ENCODE data around the gene M6PR.

Gene M6PR

DNA sequence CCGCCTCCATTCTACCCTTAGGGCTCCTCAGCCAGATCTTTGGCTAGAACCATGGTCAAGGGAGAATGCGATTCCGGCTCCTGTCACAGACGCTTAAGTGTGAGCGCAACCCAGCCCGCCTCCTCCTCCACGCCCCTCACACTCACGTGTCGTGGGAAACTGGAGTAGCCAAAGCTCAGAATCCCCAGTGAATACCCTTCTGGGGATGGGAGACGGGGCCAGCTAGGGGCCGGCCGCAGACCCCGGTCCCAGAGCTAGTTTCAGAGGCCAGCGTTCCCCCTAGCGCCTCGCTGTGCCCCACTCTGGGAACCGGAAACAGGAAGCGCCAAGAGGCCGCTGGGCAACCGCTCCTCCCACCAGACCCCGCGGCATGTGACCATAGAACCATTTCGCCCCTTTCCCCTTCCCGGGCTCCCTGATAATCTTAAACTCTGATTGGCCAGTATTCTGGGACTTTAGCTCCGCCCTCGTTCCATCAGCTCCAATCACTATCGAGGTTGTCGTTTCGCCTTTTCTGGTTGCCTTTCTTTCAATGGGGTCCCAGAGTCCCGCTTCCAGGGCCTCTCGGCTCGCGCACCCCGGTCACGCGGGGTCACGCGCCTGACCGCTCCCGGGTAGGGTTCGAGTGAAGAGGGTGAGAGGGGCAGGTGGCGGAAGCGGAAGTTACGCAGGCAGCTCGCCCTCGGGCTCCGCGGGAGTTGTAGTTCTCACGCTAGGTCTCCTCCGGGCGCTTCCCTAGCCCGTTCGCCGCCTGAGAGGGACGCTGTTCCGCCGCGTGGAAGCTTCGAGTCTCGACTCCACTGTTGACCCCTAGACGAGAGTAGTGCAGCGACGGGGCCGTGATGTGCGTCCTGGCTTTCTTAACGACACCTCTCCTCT, at the start of gene M6PR:
Gene M6PR (minus strand): TSS at position 304 of the 879 bp plus-strand sequence. CDS start 3,241 bp downstream, outside the sequence.
- TF ChIP-seq EP300 (IDR thresholded peaks at IDR 0.05; ENCODE audit: borderline replicate concordance) (peak; percentile 38; the same call in 1 of the 2 replicates), REST (IDR thresholded peaks at IDR 0.05; ENCODE audit: low read depth) (0 out of 2 replicates have a peak, but pooled peaks have one; percentile 18), CEBPB (IDR thresholded peaks at IDR 0.05) (peak; percentile 34; the same call in 1 of the 2 replicates), CREB1 (IDR thresholded peaks at IDR 0.05; ENCODE audit: low read depth) (peak; percentile 83), FOXM1 (IDR thresholded peaks at IDR 0.05; ENCODE audit: borderline replicate concordance, low read depth) (no peak), ZBTB7A (IDR thresholded peaks at IDR 0.05; ENCODE audit: low read depth) (0 out of 2 replicates have a peak, but pooled peaks have one; percentile 54), EGR1 (IDR thresholded peaks at IDR 0.05) (no peak; the same call in none of the 2 replicates), RAD21 (IDR thresholded peaks at IDR 0.05; ENCODE audit: low read depth) (peak; percentile 57; the same call in 1 of the 2 replicates), TEAD4 (IDR thresholded peaks at IDR 0.05) (peak; percentile 4), YY1 (IDR thresholded peaks at IDR 0.05; ENCODE audit: low read depth) (peak; percentile 44; the same call in 1 of the 2 replicates), NFIC (IDR thresholded peaks at IDR 0.05) (peak; percentile 51), TAF1 (IDR thresholded peaks at IDR 0.05; ENCODE audit: low read depth) (peak; percentile 87), TCF12 (IDR thresholded peaks at IDR 0.05; ENCODE audit: low read depth) (peak; percentile 70; the same call in 1 of the 2 replicates), MAX (IDR thresholded peaks at IDR 0.05) (peak; percentile 93)
- TF ChIP-seq, protein P1, sequence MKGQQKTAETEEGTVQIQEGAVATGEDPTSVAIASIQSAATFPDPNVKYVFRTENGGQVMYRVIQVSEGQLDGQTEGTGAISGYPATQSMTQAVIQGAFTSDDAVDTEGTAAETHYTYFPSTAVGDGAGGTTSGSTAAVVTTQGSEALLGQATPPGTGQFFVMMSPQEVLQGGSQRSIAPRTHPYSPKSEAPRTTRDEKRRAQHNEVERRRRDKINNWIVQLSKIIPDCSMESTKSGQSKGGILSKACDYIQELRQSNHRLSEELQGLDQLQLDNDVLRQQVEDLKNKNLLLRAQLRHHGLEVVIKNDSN (IDR thresholded peaks at IDR 0.05) = peak; percentile 94

GRCh38 chr12:8996682-8997405, 47.4 kb upstream of the M6PR start:
- TF ChIP-seq YY1 (IDR thresholded peaks at IDR 0.05; ENCODE audit: low read depth) (no peak), NFIC (IDR thresholded peaks at IDR 0.05) (no peak), CREB1 (IDR thresholded peaks at IDR 0.05; ENCODE audit: low read depth) (no peak), EGR1 (IDR thresholded peaks at IDR 0.05) (no peak), FOXM1 (IDR thresholded peaks at IDR 0.05; ENCODE audit: borderline replicate concordance, low read depth) (no peak), REST (IDR thresholded peaks at IDR 0.05; ENCODE audit: low read depth) (no peak), TCF12 (IDR thresholded peaks at IDR 0.05; ENCODE audit: low read depth) (no peak), TEAD4 (IDR thresholded peaks at IDR 0.05) (no peak), RAD21 (IDR thresholded peaks at IDR 0.05; ENCODE audit: low read depth) (no peak), TAF1 (IDR thresholded peaks at IDR 0.05; ENCODE audit: low read depth) (no peak)
- TF ChIP-seq, protein P1 (IDR thresholded peaks at IDR 0.05) = no peak

GRCh38 chr12:8995021-8995775, 45.8 kb upstream of the M6PR start:
- no peak for TF ChIP-seq CEBPB (IDR thresholded peaks at IDR 0.05)
- TF ChIP-seq TEAD4 (IDR thresholded peaks at IDR 0.05) = no peak

DNA sequence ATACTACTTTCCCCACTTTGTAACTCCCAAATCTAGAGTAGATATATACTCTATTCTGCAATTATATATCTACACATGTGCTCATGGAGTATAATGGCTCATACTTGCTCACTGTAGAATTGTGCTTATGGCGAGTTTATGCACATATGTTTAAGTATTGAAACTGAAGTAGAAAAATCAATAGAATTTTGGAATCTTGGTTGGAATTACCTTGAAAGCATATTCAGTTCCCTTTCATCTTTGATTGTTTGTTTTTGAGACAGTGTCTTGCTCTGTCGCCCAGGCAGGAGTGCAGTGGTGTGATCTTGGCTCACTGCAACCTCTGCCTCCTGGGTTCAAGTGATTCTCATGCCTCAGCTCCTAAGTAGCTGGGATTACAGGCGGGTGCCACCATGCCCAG, 44.4 kb upstream of the M6PR start:
- TF ChIP-seq EGR1 (IDR thresholded peaks at IDR 0.05) (no peak), REST (IDR thresholded peaks at IDR 0.05; ENCODE audit: low read depth) (no peak), CREB1 (IDR thresholded peaks at IDR 0.05; ENCODE audit: low read depth) (no peak), ZBTB7A (IDR thresholded peaks at IDR 0.05; ENCODE audit: low read depth) (no peak), RAD21 (IDR thresholded peaks at IDR 0.05; ENCODE audit: low read depth) (no peak), TEAD4 (IDR thresholded peaks at IDR 0.05) (no peak), FOXM1 (IDR thresholded peaks at IDR 0.05; ENCODE audit: borderline replicate concordance, low read depth) (no peak), TCF12 (IDR thresholded peaks at IDR 0.05; ENCODE audit: low read depth) (no peak), YY1 (IDR thresholded peaks at IDR 0.05; ENCODE audit: low read depth) (no peak), MAX (IDR thresholded peaks at IDR 0.05) (no peak), CEBPB (IDR thresholded peaks at IDR 0.05) (no peak), TAF1 (IDR thresholded peaks at IDR 0.05; ENCODE audit: low read depth) (no peak), NFIC (IDR thresholded peaks at IDR 0.05) (no peak), EP300 (IDR thresholded peaks at IDR 0.05; ENCODE audit: borderline replicate concordance) (no peak)
- TF ChIP-seq, protein P1 (IDR thresholded peaks at IDR 0.05) = no peak
